Body of pancreas (tissue), 4 donors: Measurements from ENCODE around the gene MPZL1. TPM values are rescaled to one million over a fixed set of nuclear protein-coding genes. Genes with fewer than 3 reads are reported as not detected.
A peak's percentile ranks its signal among the peaks of the same experiment; 100 is the strongest.

Source experiments
- ATAC-seq: fragments of 150-250 bp; one replicate; pipeline ENCODE4 v1.9.1; 2016
- DNase-seq, 4 donors: peaks; one replicate each; pipeline ENCODE4 v3.0.0-alpha.2; 2019
- H3K27ac ChIP-seq, 4 donors: fragments of 200-600 bp; sonication (generic); 1 replicate in 3 of 4; 2 replicates in 1 of 4; pipeline versions ENCODE4 v1.5.1 to v1.6.1; 2016 to 2019; ENCODE audit warnings: mild to moderate bottlenecking in 1 of 4, mixed read lengths in 1 of 4, moderate library complexity in 1 of 4
- H3K27me3 ChIP-seq, 2 donors: fragments of 200-600 bp; sonication (generic); one replicate each; pipeline ENCODE4 v1.6.0; 2016; ENCODE audit warnings: mild to moderate bottlenecking in 1 of 2
- H3K36me3 ChIP-seq, 2 donors: fragments of 200-600 bp; sonication (generic); replicated peaks in 1 of 2; 2 replicates each; pipeline ENCODE4 v1.5.1; 2016; ENCODE audit warnings: low read depth in 2 of 2; ENCODE audit not compliant: insufficient read depth in 1 of 2
- H3K4me1 ChIP-seq: fragments of 200-600 bp; sonication (generic); one replicate; pipeline ENCODE4 v1.6.0; 2016
- H3K4me3 ChIP-seq, 2 donors: fragments of 200-600 bp; sonication (generic); 1 replicate in 1 of 2; 2 replicates in 1 of 2; pipeline ENCODE4 v1.5.1; 2016 to 2019
- H3K9me3 ChIP-seq, 3 donors: fragments of 200-600 bp; sonication (generic); 1 replicate in 2 of 3; 2 replicates in 1 of 3; pipeline ENCODE4 v1.5.1; 2016
- POLR2A ChIP-seq, 3 donors: fragments of 450-650 bp; IDR thresholded peaks; one replicate each; pipeline ENCODE4 v1.6.1; 2016; ENCODE audit warnings: antibody characterized with exemption in 3 of 3, mild to moderate bottlenecking in 2 of 3
- WGBS, 2 donors: methylation state at CpG; one replicate each; pipeline ENCODE4 v1.1.5; 2017; 5-methylcytosine and 5-hydroxymethylcytosine counted together
- intact Hi-C: fragments of 100-400 bp; cut with DNase I; formaldehyde crosslinking; loops from one replicate; pipeline ENCODE4 v1.15.1; 2023
- total RNA-seq, 2 donors: library from RNA; depleted of rRNA; stranded (reverse); fragments of >200 nt; gene quantifications; one replicate each; pipeline ENCODE4 v1.1.0, GENCODE V29; 2016
- TF ChIP-seq, protein P1 (sequence below), 7 experiments: fragments of 450-650 bp in 4 of 7; fragments of 200-600 bp in 3 of 7; sonication (generic) in 3 of 7; IDR thresholded peaks; one replicate each; pipeline ENCODE4 v1.5.1; 2016 to 2019; ENCODE audit warnings: antibody characterized with exemption in 7 of 7

Gene MPZL1
- total RNA-seq, 2 donors from 2014 or later: 19.8 to 28.5 TPM

- TF ChIP-seq POLR2A (IDR thresholded peaks at IDR 0.05): no peak
- TF ChIP-seq, protein P1, sequence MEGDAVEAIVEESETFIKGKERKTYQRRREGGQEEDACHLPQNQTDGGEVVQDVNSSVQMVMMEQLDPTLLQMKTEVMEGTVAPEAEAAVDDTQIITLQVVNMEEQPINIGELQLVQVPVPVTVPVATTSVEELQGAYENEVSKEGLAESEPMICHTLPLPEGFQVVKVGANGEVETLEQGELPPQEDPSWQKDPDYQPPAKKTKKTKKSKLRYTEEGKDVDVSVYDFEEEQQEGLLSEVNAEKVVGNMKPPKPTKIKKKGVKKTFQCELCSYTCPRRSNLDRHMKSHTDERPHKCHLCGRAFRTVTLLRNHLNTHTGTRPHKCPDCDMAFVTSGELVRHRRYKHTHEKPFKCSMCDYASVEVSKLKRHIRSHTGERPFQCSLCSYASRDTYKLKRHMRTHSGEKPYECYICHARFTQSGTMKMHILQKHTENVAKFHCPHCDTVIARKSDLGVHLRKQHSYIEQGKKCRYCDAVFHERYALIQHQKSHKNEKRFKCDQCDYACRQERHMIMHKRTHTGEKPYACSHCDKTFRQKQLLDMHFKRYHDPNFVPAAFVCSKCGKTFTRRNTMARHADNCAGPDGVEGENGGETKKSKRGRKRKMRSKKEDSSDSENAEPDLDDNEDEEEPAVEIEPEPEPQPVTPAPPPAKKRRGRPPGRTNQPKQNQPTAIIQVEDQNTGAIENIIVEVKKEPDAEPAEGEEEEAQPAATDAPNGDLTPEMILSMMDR (IDR thresholded peaks at IDR 0.05): no peak
- H3K27ac ChIP-seq: peak overlapping the region; percentile 78 to 90 (median 84)
- ATAC-seq (no peak), DNase-seq (peak in 3 of 4 donors; percentile 26 to 38 (median 33))
- intact Hi-C loops: no loop called here
- no peaks in the 10 kb centered on the region for H3K9me3 ChIP-seq
- H3K27me3 ChIP-seq: no peaks in the 10 kb centered on the region
- H3K4me3 ChIP-seq: peak overlapping the region; percentile 26 to 31
- no peaks in the 10 kb centered on the region for H3K36me3 ChIP-seq
- WGBS, 2 donors: 12 to 19% methylated on average over 23 to 31 of the region's 31 CpGs
- H3K4me1 ChIP-seq: peaks cover 4% of the 10 kb centered on the region
Measured at GRCh38 chr1:167713330-167714081, 8.3 kb upstream of the MPZL1 start.

GRCh38 chr1:167714098-167714438, 7.7 kb upstream of the MPZL1 start:
- no peaks in the 10 kb centered on the region for H3K27me3 ChIP-seq
- intact Hi-C loops: no loop called here
- peak overlapping the region; percentile 78 to 90 (median 84) for H3K27ac ChIP-seq
- TF ChIP-seq, protein P1 (IDR thresholded peaks at IDR 0.05): peak in 1 of 7 experiments; percentile 8
- peak in 2 of 3 donors; percentile 63 to 74 for TF ChIP-seq POLR2A (IDR thresholded peaks at IDR 0.05)
- H3K9me3 ChIP-seq: no peaks in the 10 kb centered on the region
- DNase-seq: peak; percentile 89 to 91 (median 90)
- WGBS, 2 donors: 0% methylated on average over 26 to 28 of the region's 28 CpGs
- peak overlapping the region; percentile 26 to 31 for H3K4me3 ChIP-seq
- ATAC-seq: peak; percentile 87
- H3K4me1 ChIP-seq: peaks cover 4% of the 10 kb centered on the region
- H3K36me3 ChIP-seq: no peaks in the 10 kb centered on the region

- peaks cover 4% of the 10 kb centered on the region for H3K4me1 ChIP-seq
- peak in 2 of 3 donors; percentile 59 to 74 for TF ChIP-seq POLR2A (IDR thresholded peaks at IDR 0.05)
- TF ChIP-seq, protein P1 (IDR thresholded peaks at IDR 0.05): peak in 2 of 7 experiments; percentile 1 to 17
- H3K9me3 ChIP-seq: no peaks in the 10 kb centered on the region
- H3K27ac ChIP-seq: peak overlapping the region; percentile 78 to 90 (median 84)
- WGBS, 2 donors: 1 to 2% methylated on average over 10 to 46 of the region's 50 CpGs
- H3K4me3 ChIP-seq: peak overlapping the region; percentile 26 to 31
- intact Hi-C loops: no loop called here
- ATAC-seq (peak; percentile 67), DNase-seq (peak; percentile 87 to 94 (median 90))
- no peaks in the 10 kb centered on the region for H3K27me3 ChIP-seq
- no peaks in the 10 kb centered on the region for H3K36me3 ChIP-seq
Measured at GRCh38 chr1:167714439-167715156, 7.2 kb upstream of the MPZL1 start.

DNA sequence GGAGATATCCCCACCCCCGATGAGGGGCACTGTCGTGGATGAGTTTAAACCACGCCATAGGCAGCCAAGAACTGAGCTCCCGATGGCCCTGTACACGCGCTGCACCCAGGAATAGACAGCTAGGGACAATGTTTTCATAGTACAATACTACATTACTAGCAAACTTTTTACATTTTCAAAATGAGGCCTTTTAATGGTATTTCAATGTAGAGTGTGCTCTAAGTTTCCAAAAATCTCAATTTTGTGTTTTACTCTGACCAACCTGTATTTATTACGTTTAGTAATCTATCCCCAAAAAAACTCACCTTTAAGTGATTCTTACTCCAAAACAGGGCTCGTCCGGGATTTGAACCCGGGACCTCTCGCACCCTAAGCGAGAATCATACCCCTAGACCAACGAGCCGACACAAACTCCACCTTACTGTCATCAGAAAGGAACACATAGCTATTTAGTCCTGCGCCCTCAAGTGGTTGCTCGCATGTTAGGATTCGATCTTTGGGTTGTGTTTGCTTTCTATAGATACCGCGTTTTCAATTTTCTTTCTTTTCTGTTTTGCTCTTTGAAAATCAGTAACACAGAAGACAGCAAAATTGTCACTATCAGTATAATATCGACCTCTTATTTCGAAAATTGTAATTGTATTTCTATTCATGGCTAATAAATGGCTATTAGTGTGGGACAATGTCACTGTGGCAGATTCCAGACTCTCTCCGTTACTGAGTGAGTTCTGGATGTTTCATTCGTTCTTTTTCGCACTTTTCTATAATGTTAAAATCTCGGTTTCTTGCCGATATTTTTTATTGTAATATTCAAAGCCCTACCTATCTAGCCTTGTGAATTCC, 6.4 kb upstream of the MPZL1 start:
- Histone ChIP-seq H3K27ac (peak overlapping the region; percentile 78 to 90 (median 84)), H3K4me3 (peak overlapping the region; percentile 2 to 30), H3K27me3 (no peaks in the 10 kb centered on the region), H3K4me1 (peaks cover 4% of the 10 kb centered on the region), H3K9me3 (no peaks in the 10 kb centered on the region), H3K36me3 (no peaks in the 10 kb centered on the region)
- peak; percentile 71 for ATAC-seq
- intact Hi-C loops: no loop called here
- TF ChIP-seq POLR2A (IDR thresholded peaks at IDR 0.05): no peak
- TF ChIP-seq, protein P1 (IDR thresholded peaks at IDR 0.05): peak; percentile 63 to 99 (median 92)
- WGBS, 2 donors: 0% methylated on average over 23 to 26 of the region's 26 CpGs
- DNase-seq: peak; percentile 89 to 93 (median 90)
